Endothelial cell of umbilical vein (primary cell): ENCODE measurements around the gene OSBPL1A. TPM values are rescaled to one million over a fixed set of nuclear protein-coding genes. Genes with fewer than 3 reads are reported as not detected.

Experiments
- BruUV-seq: library from RNA; stranded (reverse); fragments of 400-500 nt; replicated peaks from 2 replicates; lab custom pipeline; 2021; lab: Mats Ljungman, UMichigan
- CTCF ChIA-PET: fragments of 300-600, 350-600 bp; sonication (Branson Sonifier 250); formaldehyde crosslinking; loops from one replicate; lab custom pipeline; 2021; ENCODE audit warnings: antibody characterized with exemption, inconsistent platforms; lab: Charles Lee
- POLR2A ChIA-PET: fragments of 300-600, 350-600 bp; sonication (Branson Sonifier 250); formaldehyde crosslinking; loops from one replicate; lab custom pipeline; 2021; ENCODE audit warnings: antibody characterized with exemption, inconsistent platforms; lab: Charles Lee
- DNase-seq: peaks from one replicate; pipeline ENCODE4 v3.0.0-alpha.2; 2011; ENCODE audit warnings: low read depth, low spot score
- FAIRE-seq: peaks from 2 replicates; lab custom pipeline; 2011; peaks lifted over from hg19 to GRCh38; lab: Jason Lieb, UNC
- H2AFZ ChIP-seq: 2 replicates; pipeline ENCODE4 v1.6.0; 2012; ENCODE audit warnings: low read depth, low read length, control low read depth, inconsistent platforms
- H3K27ac ChIP-seq: 2 replicates; pipeline ENCODE4 v1.5.1; 2011; ENCODE audit warnings: low read depth, mild to moderate bottlenecking, control low read depth, low read length, moderate library complexity; ENCODE audit not compliant: insufficient read depth
- H3K27me3 ChIP-seq, 2 experiments: 2 replicates each; pipeline versions ENCODE4 v1.6.0 to v1.6.1; 2011; ENCODE audit warnings: low read length in 2 of 2, mixed read lengths in 1 of 2; ENCODE audit not compliant: control insufficient read depth in 2 of 2, insufficient read depth in 2 of 2
- H3K36me3 ChIP-seq, 2 experiments: 2 replicates in 1 of 2; 3 replicates in 1 of 2; pipeline ENCODE4 v1.5.1; 2011; ENCODE audit warnings: low read length in 2 of 2, mild to moderate bottlenecking in 1 of 2, moderate library complexity in 1 of 2; ENCODE audit not compliant: control insufficient read depth in 2 of 2, insufficient read depth in 2 of 2; ENCODE audit errors: extremely low read depth in 1 of 2
- H3K4me1 ChIP-seq: 3 replicates; pipeline ENCODE4 v1.5.1; 2011; ENCODE audit warnings: mild to moderate bottlenecking, low read length; ENCODE audit not compliant: control insufficient read depth, insufficient read depth; ENCODE audit errors: extremely low read depth
- H3K4me2 ChIP-seq: 2 replicates; pipeline ENCODE4 v1.6.1; 2011; ENCODE audit warnings: low read length, control low read depth, mixed read lengths; ENCODE audit not compliant: insufficient read depth
- H3K4me3 ChIP-seq, 3 experiments: fragments of 200-600 bp in 1 of 3; sonication (generic), shearing (Covaris generic) in 1 of 3; replicated peaks in 1 of 3; 2 replicates each; pipeline ENCODE4 v1.5.1; 2011 to 2016; ENCODE audit warnings: control low read depth in 3 of 3, low read length in 3 of 3, mild to moderate bottlenecking in 2 of 3, inconsistent platforms in 1 of 3, low read depth in 1 of 3, moderate library complexity in 1 of 3; ENCODE audit not compliant: insufficient read depth in 1 of 3
- H3K79me2 ChIP-seq: 2 replicates; pipeline ENCODE4 v1.6.0; 2012; ENCODE audit warnings: low read length, inconsistent platforms; ENCODE audit not compliant: control insufficient read depth, insufficient read depth
- H3K9ac ChIP-seq: replicated peaks from 2 replicates; pipeline ENCODE3; 2011; ENCODE audit warnings: low read length, control low read depth; ENCODE audit not compliant: insufficient read depth; ENCODE audit errors: extremely low read depth
- H3K9me1 ChIP-seq: replicated peaks from 3 replicates; pipeline ENCODE4 v1.6.0; 2011; ENCODE audit warnings: mild to moderate bottlenecking, low read length; ENCODE audit not compliant: control insufficient read depth, insufficient read depth; ENCODE audit errors: extremely low read depth
- H3K9me3 ChIP-seq: replicated peaks from 2 replicates; pipeline ENCODE4 v1.5.1; 2012; ENCODE audit warnings: low read length, inconsistent platforms; ENCODE audit not compliant: control insufficient read depth, insufficient read depth
- H4K20me1 ChIP-seq: replicated peaks from 2 replicates; pipeline ENCODE3; 2011; ENCODE audit warnings: mild to moderate bottlenecking, low read length; ENCODE audit not compliant: control insufficient read depth, insufficient read depth; ENCODE audit errors: extremely low read depth
- FOS ChIP-seq: IDR thresholded peaks from 2 replicates; pipeline ENCODE4 v1.6.1; 2011; ENCODE audit warnings: mild to moderate bottlenecking, low read length, moderate library complexity, borderline replicate concordance; ENCODE audit not compliant: insufficient read depth
- JUN ChIP-seq: IDR thresholded peaks from 2 replicates; pipeline ENCODE4 v1.6.1; 2011; ENCODE audit warnings: borderline replicate concordance, low read depth; ENCODE audit not compliant: insufficient read length, insufficient read depth
- MAX ChIP-seq: IDR thresholded peaks from 2 replicates; pipeline ENCODE4 v1.6.1; 2011; ENCODE audit not compliant: insufficient read depth, insufficient read length
- POLR2AphosphoS5 ChIP-seq: IDR thresholded peaks from 2 replicates; pipeline ENCODE4 v1.6.1; 2012; ENCODE audit warnings: low read depth, mild to moderate bottlenecking, control low read depth, low read length, moderate library complexity; ENCODE audit not compliant: insufficient read depth
- dilution Hi-C: fragments of 300-500 bp; cut with MboI; formaldehyde crosslinking; loops from one replicate; pipeline ENCODE4 v1.15.0; 2019; ENCODE audit warnings: low sequenced_read_pairs; ENCODE audit not compliant: extremely low pct_ligation_motif_present
- intact Hi-C: fragments of 100-400 bp; cut with micrococcal nuclease; formaldehyde crosslinking; loops from one replicate; pipeline ENCODE4 v1.10.0; 2022
- polyA plus RNA-seq, 4 experiments: library from polyadenylated mRNA; depleted of rRNA in 3 of 4; stranded (reverse) in 3 of 4; unstranded in 1 of 4; fragments of >200 nt; gene quantifications; 2 replicates each; pipeline versions ENCODE4 v1.2.1 to v1.2.3, GENCODE V29; 2011 to 2012; ENCODE audit warnings: missing spikeins in 1 of 4
- total RNA-seq: library from RNA; stranded (reverse); gene quantifications from 2 replicates; pipeline ENCODE4 v1.2.3, GENCODE V29; 2021

The OSBPL1A gene
- total and polyA plus RNA-seq, 2 donors (not counting 3 experiments of a cell fraction or from before 2014, with no cell fraction given) = 6.4 to 16.5 TPM

GRCh38 chr18:24204904-24205303 is 192.7 kb downstream of the OSBPL1A start:
- dilution Hi-C loops (no loop called here), intact Hi-C loops (no loop called here)
- TF ChIP-seq POLR2AphosphoS5 = no peak
- TF ChIP-seq MAX = no peak
- TF ChIP-seq JUN = no peak
- no peaks in the 10 kb centered on the region for H3K9me3 ChIP-seq
- no peaks in the 10 kb centered on the region for H4K20me1 ChIP-seq
- DNase-seq (no peak), FAIRE-seq (no peak)
- no peak overlapping the region for H3K9ac ChIP-seq
- CTCF ChIA-PET = interaction anchor here (0.6 to 1.2 kb wide), 3 partner anchors 12 to 28 kb away, joined by 3 to 6 read pairs (median 4); no protein-coding TSS in a partner anchor
- H3K4me1 ChIP-seq = no peaks in the 10 kb centered on the region
- no peaks in the 10 kb centered on the region for H3K27me3 ChIP-seq
- BruUV-seq = no TSS peak
- H2AFZ ChIP-seq = no peak overlapping the region
- no peak overlapping the region for H3K4me3 ChIP-seq
- no peaks in the 10 kb centered on the region for H3K79me2 ChIP-seq
- H3K27ac ChIP-seq = no peak overlapping the region
- H3K4me2 ChIP-seq = no peak overlapping the region
- H3K9me1 ChIP-seq = no peaks in the 10 kb centered on the region
- H3K36me3 ChIP-seq = no peaks in the 10 kb centered on the region
- POLR2A ChIA-PET = no interaction called here

- H3K9ac ChIP-seq = no peak overlapping the region
- CTCF ChIA-PET = interaction anchor here (1.3 to 2.7 kb wide), 5 partner anchors 10 to 26 kb away, joined by 3 to 12 read pairs (median 5); no protein-coding TSS in a partner anchor
- POLR2A ChIA-PET = no interaction called here
Observed at GRCh38 chr18:24201699-24202687, 195.6 kb downstream of the OSBPL1A start.

More at GRCh38 chr18:24201699-24202687, 195.6 kb downstream of the OSBPL1A start:
- no peaks in the 10 kb centered on the region for H3K4me1 ChIP-seq
- H3K4me2 ChIP-seq = no peak overlapping the region
- no TSS peak for BruUV-seq
- FAIRE-seq (no peak), DNase-seq (no peak)
- no peaks in the 10 kb centered on the region for H3K79me2 ChIP-seq
- intact Hi-C loops (no loop called here), dilution Hi-C loops (no loop called here)
- H3K9me1 ChIP-seq = no peaks in the 10 kb centered on the region
- no peak overlapping the region for H2AFZ ChIP-seq
- no peaks in the 10 kb centered on the region for H3K27me3 ChIP-seq
- no peaks in the 10 kb centered on the region for H3K9me3 ChIP-seq
- no peak for TF ChIP-seq FOS
- H3K36me3 ChIP-seq = no peaks in the 10 kb centered on the region
- no peak overlapping the region for H3K27ac ChIP-seq
- H4K20me1 ChIP-seq = no peaks in the 10 kb centered on the region
- no peak overlapping the region for H3K4me3 ChIP-seq
